ENCODE data around the gene ZNF385B.

GRCh38 chr2:179581605-179582004 lies 279.8 kb downstream of the ZNF385B start:
- TF ChIP-seq CTCF (conservative IDR thresholded peaks at IDR 0.05; ENCODE audit: low read length) = no peak
- no peak for TF ChIP-seq EZH2phosphoT487 (IDR thresholded peaks at IDR 0.05; ENCODE audit: borderline replicate concordance, low read depth, low read length)

Measured in OCI-LY7 (cell line).